Measurements from ENCODE around the gene RPRM.
"Not testable (repeated sequence)": the region's sequence is repeated elsewhere in the genome, so short reads cannot be mapped to it uniquely, and the experiment has no call there.

RPRM gene

GRCh38 chr2:153478289-153479261, at the start of gene RPRM:
Gene RPRM (minus strand): TSS chr2:153478762. CDS start chr2:153478565, 197 bp downstream.
- H3K4me3 ChIP-seq (ENCODE audit: low read depth, low read length): peak within 1 kb of the TSS; percentile 89

GRCh38 chr2:153519257-153519875, 40.8 kb upstream of the RPRM start:
- H3K4me3 ChIP-seq (ENCODE audit: low read depth, low read length): no peak overlapping the region

GRCh38 chr2:153512331-153512730, 33.8 kb upstream of the RPRM start:
- H3K4me3 ChIP-seq (ENCODE audit: low read depth, low read length): no peak overlapping the region

DNA sequence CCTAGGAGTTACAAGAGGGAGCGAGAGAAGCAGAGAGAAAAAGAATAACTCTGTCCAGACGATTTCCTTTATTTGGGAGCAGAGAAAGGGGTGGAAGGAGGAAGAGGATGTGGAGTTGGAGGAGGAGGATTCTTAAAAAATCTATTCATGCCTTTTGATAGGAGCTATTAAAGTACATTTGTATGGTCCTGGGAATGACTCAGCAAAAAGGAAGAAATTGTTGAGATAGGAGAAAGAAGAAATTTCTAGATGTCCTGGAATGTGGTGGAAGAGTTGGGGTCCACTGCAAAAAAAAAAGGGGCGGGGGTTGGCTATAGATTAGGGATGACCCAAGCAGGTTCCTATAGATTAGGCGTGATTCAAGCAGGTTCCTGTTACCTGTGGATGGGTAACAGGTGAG, 32.4 kb upstream of the RPRM start:
- H3K4me3 ChIP-seq (ENCODE audit: low read depth, low read length): no peak overlapping the region

GRCh38 chr2:153509133-153509532, 30.6 kb upstream of the RPRM start:
- H3K4me3 ChIP-seq (ENCODE audit: low read depth, low read length): no peak overlapping the region

GRCh38 chr2:153506499-153506898, 27.9 kb upstream of the RPRM start:
- H3K4me3 ChIP-seq (ENCODE audit: low read depth, low read length): not testable (repeated sequence)

DNA sequence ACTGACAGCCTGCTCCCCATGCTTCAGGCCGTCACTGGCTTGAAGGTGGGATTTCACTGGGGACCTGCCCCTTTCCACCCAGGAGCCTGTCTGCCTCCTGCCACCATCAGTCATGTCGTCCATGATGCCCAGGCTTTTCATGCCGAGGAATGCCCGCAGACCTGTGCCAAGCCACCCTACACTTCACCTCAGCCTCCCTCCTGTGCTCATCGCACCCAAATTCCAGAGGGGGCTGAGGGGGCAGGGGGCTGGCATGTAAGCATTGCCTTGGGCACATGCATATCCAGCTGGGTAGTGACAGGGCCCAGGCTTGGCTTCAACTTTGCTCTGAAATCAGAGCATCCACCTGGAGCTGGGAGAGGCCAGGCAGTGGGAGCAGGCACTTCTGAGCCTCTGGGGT, 20.9 kb upstream of the RPRM start:
- no peak overlapping the region for H3K4me3 ChIP-seq (ENCODE audit: low read depth, low read length)

- H3K4me3 ChIP-seq (ENCODE audit: low read depth, low read length): no peak overlapping the region
These were observed 19.5 kb upstream of the RPRM start for GRCh38 chr2:153497938-153498629.

DNA sequence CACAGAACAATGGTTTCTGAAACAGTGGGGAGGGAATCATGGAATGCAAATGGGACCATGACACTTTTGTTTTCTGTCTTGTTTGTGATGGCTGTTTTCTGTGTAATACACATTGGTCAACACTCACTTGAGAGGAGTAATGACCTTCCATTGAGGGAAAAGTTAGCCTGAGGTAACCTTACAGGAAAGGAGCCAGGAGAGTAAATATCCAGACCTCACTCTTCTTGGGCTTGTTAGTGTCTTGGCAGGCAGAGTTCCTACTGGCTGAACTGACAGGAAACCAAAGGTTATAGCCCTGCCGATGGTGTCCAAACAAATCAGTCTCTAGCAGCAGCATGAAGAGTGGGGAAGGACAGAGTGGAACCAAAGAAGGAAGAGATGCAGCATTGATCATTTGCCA, 17.2 kb upstream of the RPRM start:
- no peak overlapping the region for H3K4me3 ChIP-seq (ENCODE audit: low read depth, low read length)

DNA sequence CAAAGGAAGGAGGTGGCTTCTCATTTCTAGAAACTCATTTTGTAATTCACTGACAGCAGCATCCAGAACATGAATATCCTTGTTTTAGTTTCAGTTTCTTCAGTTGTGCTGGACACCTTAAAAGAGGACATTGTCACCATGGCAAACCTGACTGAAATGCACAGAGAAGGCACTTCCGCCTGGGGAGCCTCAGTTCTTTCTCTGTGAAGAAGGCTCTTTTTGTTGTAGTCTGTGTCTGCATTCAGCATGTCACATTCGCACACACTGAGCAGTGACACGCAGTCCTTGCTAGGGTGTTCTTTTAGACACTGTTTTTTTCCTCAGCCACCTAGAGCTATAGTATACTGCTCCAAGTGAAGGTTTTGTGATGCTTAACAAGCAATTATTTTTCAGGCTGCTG, 9.5 kb upstream of the RPRM start:
- no peak overlapping the region for H3K4me3 ChIP-seq (ENCODE audit: low read depth, low read length)

- no peak overlapping the region for H3K4me3 ChIP-seq (ENCODE audit: low read depth, low read length)
These were observed 8.9 kb upstream of the RPRM start for GRCh38 chr2:153487448-153487847.

GRCh38 chr2:153479573-153479972, 1.0 kb upstream of the RPRM start:
- H3K4me3 ChIP-seq (ENCODE audit: low read depth, low read length): peak overlapping the region; percentile 89

- peak overlapping the region; percentile 89 for H3K4me3 ChIP-seq (ENCODE audit: low read depth, low read length)
These were observed 800 bp downstream of the RPRM start for GRCh38 chr2:153477636-153478288.

GRCh38 chr2:153476816-153477635, 1.5 kb downstream of the RPRM start:
- H3K4me3 ChIP-seq (ENCODE audit: low read depth, low read length): peak overlapping the region; percentile 89

DNA sequence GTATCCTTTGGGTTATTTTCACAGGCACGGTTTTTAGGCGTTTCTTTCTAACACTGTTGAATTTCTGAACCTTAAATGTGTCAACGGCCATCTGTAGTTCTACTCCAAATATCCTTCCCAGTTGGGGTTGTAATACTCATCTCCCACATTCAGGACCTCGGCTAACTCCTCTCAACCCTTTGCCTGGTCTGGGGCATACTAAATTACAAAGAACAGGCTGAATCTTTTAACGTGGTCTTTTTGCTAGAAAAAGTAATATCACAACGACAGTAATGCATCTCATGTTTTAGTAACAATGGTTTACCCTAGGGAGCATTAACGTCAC, 2.1 kb downstream of the RPRM start:
- peak overlapping the region; percentile 89 for H3K4me3 ChIP-seq (ENCODE audit: low read depth, low read length)

GRCh38 chr2:153474876-153475435, 3.6 kb downstream of the RPRM start:
- no peak overlapping the region for H3K4me3 ChIP-seq (ENCODE audit: low read depth, low read length)

DNA sequence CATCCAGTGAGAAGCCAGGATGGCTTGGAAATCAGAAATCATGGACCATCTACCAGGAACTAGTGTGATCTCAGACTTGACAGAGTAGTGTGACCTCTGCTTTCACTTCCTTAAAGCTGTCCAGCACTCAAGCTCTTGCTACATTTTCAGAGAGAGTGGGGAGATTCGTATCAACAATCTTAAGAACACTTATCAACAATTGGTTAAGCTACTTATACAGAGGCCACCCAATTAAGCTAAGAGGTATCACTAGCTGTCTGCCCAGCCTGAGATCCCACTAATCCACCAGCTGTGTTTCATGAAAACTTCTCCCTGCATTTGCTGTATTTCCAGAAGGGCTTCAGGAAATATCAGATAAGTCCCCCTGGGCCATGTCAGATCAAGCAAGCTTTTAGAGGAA, 4.2 kb downstream of the RPRM start:
- H3K4me3 ChIP-seq (ENCODE audit: low read depth, low read length): no peak overlapping the region

DNA sequence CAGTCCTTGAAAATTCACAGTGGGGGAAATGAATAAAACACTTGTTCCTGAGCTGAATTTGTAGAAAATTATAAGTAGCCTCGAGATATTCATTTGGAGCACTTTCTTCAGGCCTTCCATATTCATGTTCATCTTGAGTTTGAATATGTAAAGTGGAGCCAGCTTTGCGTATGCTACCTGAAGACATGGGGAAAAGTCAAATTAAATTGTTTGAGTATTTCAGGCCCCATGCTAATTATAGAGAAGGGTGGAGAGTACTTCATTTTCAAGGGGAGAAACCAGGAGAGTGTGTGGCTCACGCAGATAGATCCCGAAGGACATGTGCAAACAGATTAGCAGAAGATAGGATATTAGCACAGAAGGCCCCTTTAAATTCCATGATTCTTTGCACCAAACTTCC, 7.7 kb downstream of the RPRM start:
- no peak overlapping the region for H3K4me3 ChIP-seq (ENCODE audit: low read depth, low read length)

- H3K4me3 ChIP-seq (ENCODE audit: low read depth, low read length): no peak overlapping the region
These were observed 14.2 kb downstream of the RPRM start for GRCh38 chr2:153464395-153464794.

DNA sequence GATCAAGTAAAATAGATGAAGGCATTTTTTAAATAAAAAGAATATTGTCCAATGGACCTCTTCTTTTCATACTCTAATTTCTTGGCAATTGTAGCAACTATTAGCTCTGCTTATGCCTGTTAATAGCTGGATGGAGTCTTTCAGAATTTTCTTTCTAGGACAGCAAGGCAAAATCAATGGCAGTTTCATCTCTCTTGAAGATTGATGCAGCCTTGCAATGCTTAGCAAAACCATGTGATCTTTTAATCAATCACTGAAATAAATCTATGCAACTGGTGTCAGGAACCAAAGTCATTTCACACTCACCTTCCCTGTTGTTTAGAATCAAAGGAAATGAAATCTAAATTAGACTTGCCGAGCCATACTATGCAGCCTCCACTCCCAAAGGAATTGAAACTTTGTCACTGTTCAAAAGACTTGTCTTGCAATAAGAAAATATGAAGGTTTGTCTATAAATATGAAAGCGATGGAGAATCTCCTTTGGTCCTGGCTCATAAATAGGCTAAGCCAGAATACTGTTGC, 16.2 kb downstream of the RPRM start:
- no peak overlapping the region for H3K4me3 ChIP-seq (ENCODE audit: low read depth, low read length)

Data from iPS-11a (cell line).